Epithelial cell of esophagus (primary cell): Measurements from ENCODE around the gene HEXB.
"Not testable (repeated sequence)": the region's sequence is repeated elsewhere in the genome, so short reads cannot be mapped to it uniquely, and the experiment has no call there.

Experiments
- DNase-seq: peaks from one replicate; pipeline ENCODE4 v3.0.0; 2010; ENCODE audit warnings: low read depth
- H3K4me3 ChIP-seq: 2 replicates; pipeline ENCODE4 v1.5.1; 2011; ENCODE audit warnings: mild to moderate bottlenecking, low read length, control low read depth
- CTCF ChIP-seq: IDR thresholded peaks from 2 replicates; pipeline ENCODE4 v1.5.1; 2011; ENCODE audit warnings: low read depth, mild to moderate bottlenecking, low read length, control low read depth, inconsistent platforms; ENCODE audit not compliant: insufficient read depth; ENCODE audit errors: missing control alignments

HEXB gene

GRCh38 chr5:74667396-74667795, 17.6 kb upstream of the HEXB start:
- DNase-seq, result no peak

GRCh38 chr5:74669821-74670220, 15.2 kb upstream of the HEXB start:
- no peak for TF ChIP-seq CTCF
- no peak overlapping the region for H3K4me3 ChIP-seq
- no peak for DNase-seq

More at GRCh38 chr5:74667396-74667795, 17.6 kb upstream of the HEXB start:
- TF ChIP-seq CTCF, result no peak
- no peak overlapping the region for H3K4me3 ChIP-seq

GRCh38 chr5:74670396-74671038, 14.5 kb upstream of the HEXB start:
- no peak overlapping the region for H3K4me3 ChIP-seq
- no peak for DNase-seq
- TF ChIP-seq CTCF, result no peak

GRCh38 chr5:74672215-74672877, 12.7 kb upstream of the HEXB start:
- H3K4me3 ChIP-seq, result no peak overlapping the region
- TF ChIP-seq CTCF, result no peak
- DNase-seq, result no peak

- DNase-seq, result peak; percentile 56
- H3K4me3 ChIP-seq, result peak overlapping the region; percentile 2
- peak; percentile 48 for TF ChIP-seq CTCF
Measured at GRCh38 chr5:74673011-74673790, 11.8 kb upstream of the HEXB start.

GRCh38 chr5:74676466-74676865, 8.6 kb upstream of the HEXB start:
- not testable (repeated sequence) for DNase-seq, H3K4me3 ChIP-seq

- not testable (repeated sequence) for H3K4me3 ChIP-seq, DNase-seq
Measured at GRCh38 chr5:74678123-74678522, 6.9 kb upstream of the HEXB start.

- DNase-seq, H3K4me3 ChIP-seq: not testable (repeated sequence)
Measured at GRCh38 chr5:74679300-74679699, 5.7 kb upstream of the HEXB start.
